ENCODE measurements around the gene MOB1B.
A peak's percentile ranks its signal among the peaks of the same experiment; 100 is the strongest.
"Not testable (repeated sequence)": the region's sequence is repeated elsewhere in the genome, so short reads cannot be mapped to it uniquely, and the experiment has no call there.

The MOB1B gene

GRCh38 chr4:70901984-70902576 is at the start of gene MOB1B:
MOB1B (plus strand) TSS chr4:70902369; CDS start chr4:70902537, 168 bp downstream.
- DNase-seq (ENCODE audit: low spot score): peak; percentile 97

GRCh38 chr4:70855464-70855863 is 46.7 kb upstream of the MOB1B start:
- no peak for DNase-seq (ENCODE audit: low spot score)

- no peak for DNase-seq (ENCODE audit: low spot score)
Observed at GRCh38 chr4:70858454-70858853, 43.7 kb upstream of the MOB1B start.

GRCh38 chr4:70859066-70859465 is 43.1 kb upstream of the MOB1B start:
- DNase-seq (ENCODE audit: low spot score): no peak

GRCh38 chr4:70863099-70863790 is 38.9 kb upstream of the MOB1B start:
- DNase-seq (ENCODE audit: low spot score): no peak

GRCh38 chr4:70868778-70869177 is 33.4 kb upstream of the MOB1B start:
- DNase-seq (ENCODE audit: low spot score): peak; percentile 14

GRCh38 chr4:70873216-70873615 is 29.0 kb upstream of the MOB1B start:
- DNase-seq (ENCODE audit: low spot score): no peak

- no peak for DNase-seq (ENCODE audit: low spot score)
Observed at GRCh38 chr4:70874268-70875156, 27.7 kb upstream of the MOB1B start.

- no peak for DNase-seq (ENCODE audit: low spot score)
Observed at GRCh38 chr4:70877556-70877955, 24.6 kb upstream of the MOB1B start.

- no peak for DNase-seq (ENCODE audit: low spot score)
Observed at GRCh38 chr4:70880739-70881138, 21.4 kb upstream of the MOB1B start.

- no peak for DNase-seq (ENCODE audit: low spot score)
Observed at GRCh38 chr4:70885174-70885573, 17.0 kb upstream of the MOB1B start.

GRCh38 chr4:70892086-70892769 is 9.9 kb upstream of the MOB1B start:
- no peak for DNase-seq (ENCODE audit: low spot score)

- DNase-seq (ENCODE audit: low spot score): no peak
Observed at GRCh38 chr4:70893790-70894189, 8.4 kb upstream of the MOB1B start.

- no peak for DNase-seq (ENCODE audit: low spot score)
Observed at GRCh38 chr4:70895405-70895804, 6.8 kb upstream of the MOB1B start.

- DNase-seq (ENCODE audit: low spot score): no peak
Observed at GRCh38 chr4:70895811-70896491, 6.2 kb upstream of the MOB1B start.

GRCh38 chr4:70898581-70898980 is 3.6 kb upstream of the MOB1B start:
- DNase-seq (ENCODE audit: low spot score): not testable (repeated sequence)

- no peak for DNase-seq (ENCODE audit: low spot score)
Observed at GRCh38 chr4:70901607-70901983, 574 bp upstream of the MOB1B start.

- DNase-seq (ENCODE audit: low spot score): peak; percentile 67
Observed at GRCh38 chr4:70902577-70903290, 565 bp downstream of the MOB1B start.

GRCh38 chr4:70903291-70903603 is 1.1 kb downstream of the MOB1B start:
- DNase-seq (ENCODE audit: low spot score): no peak

GRCh38 chr4:70908993-70909556 is 6.9 kb downstream of the MOB1B start:
- DNase-seq (ENCODE audit: low spot score): no peak

- no peak for DNase-seq (ENCODE audit: low spot score)
Observed at GRCh38 chr4:70914000-70914399, 11.8 kb downstream of the MOB1B start.

All from iPS-NIHi11 (cell line).